RWPE2 (cell line): ENCODE data around the gene CRIM1.

Experiments used
- ATAC-seq: fragments of 200-7000 bp; cut with Tn5 transposase; 3 replicates; pipeline ENCODE4 v1.9.1; 2021; ENCODE audit warnings: low read depth
- DNase-seq: peaks from one replicate; pipeline ENCODE4 v3.0.0-alpha.2; 2020; ENCODE audit warnings: low spot score
- H3K27ac ChIP-seq: fragments of 450-650 bp; 2 replicates; pipeline ENCODE4 v1.5.1; 2017; ENCODE audit warnings: mild to moderate bottlenecking; ENCODE audit not compliant: poor library complexity, severe bottlenecking
- H3K27me3 ChIP-seq: fragments of 250-450 bp; sonication (Bioruptor Pico); 2 replicates; pipeline ENCODE4 v1.5.1; 2021; ENCODE audit warnings: mild to moderate bottlenecking, moderate library complexity; ENCODE audit not compliant: insufficient read depth, poor library complexity, severe bottlenecking
- H3K36me3 ChIP-seq: fragments of 250-450 bp; sonication (Bioruptor Pico); 2 replicates; pipeline ENCODE4 v1.5.1; 2020; ENCODE audit warnings: low read depth, mild to moderate bottlenecking, moderate library complexity
- H3K4me1 ChIP-seq: fragments of 250-450 bp; sonication (Bioruptor Pico); 2 replicates; pipeline ENCODE4 v1.5.1; 2021; ENCODE audit warnings: mild to moderate bottlenecking, moderate library complexity; ENCODE audit not compliant: insufficient read depth, poor library complexity, severe bottlenecking
- H3K4me3 ChIP-seq: fragments of 250-450 bp; sonication (Bioruptor Pico); 2 replicates; pipeline ENCODE4 v1.5.1; 2021; ENCODE audit warnings: mild to moderate bottlenecking, moderate library complexity; ENCODE audit not compliant: severe bottlenecking
- H3K9me3 ChIP-seq: fragments of 250-450 bp; sonication (Bioruptor Pico); 2 replicates; pipeline ENCODE4 v1.5.1; 2021; ENCODE audit warnings: mild to moderate bottlenecking, moderate library complexity; ENCODE audit not compliant: severe bottlenecking
- TF ChIP-seq, protein P1 (sequence below): fragments of 450-650 bp; IDR thresholded peaks from one replicate; pipeline ENCODE4 v1.5.1; 2017; ENCODE audit warnings: mild to moderate bottlenecking, moderate library complexity; ENCODE audit not compliant: poor library complexity, severe bottlenecking

CRIM1 gene

DNA sequence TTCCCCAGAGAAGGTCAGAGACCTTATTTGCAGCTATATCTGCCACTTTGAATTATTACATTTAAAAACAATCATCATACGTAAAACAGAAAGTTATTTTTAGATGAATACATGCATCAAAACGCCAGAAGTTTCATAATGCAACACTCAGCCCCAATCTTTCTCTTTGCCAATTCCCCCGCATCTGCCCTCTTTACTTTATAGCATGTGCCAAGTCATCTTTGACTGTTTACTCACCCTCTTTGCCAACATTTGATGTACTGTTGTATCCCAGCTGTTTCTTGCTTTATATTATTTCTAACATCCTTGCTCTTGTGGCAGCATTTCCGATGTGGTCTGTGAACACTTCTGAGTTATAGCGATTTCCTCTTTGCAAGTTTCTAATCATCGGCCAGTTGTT, 86.2 kb downstream of the CRIM1 start:
- Histone ChIP-seq H3K4me3 (no peak overlapping the region), H3K4me1 (peaks cover 21% of the 10 kb centered on the region), H3K36me3 (peaks cover 78% of the 10 kb centered on the region), H3K27ac (no peak overlapping the region), H3K9me3 (no peaks in the 10 kb centered on the region), H3K27me3 (no peaks in the 10 kb centered on the region)
- ATAC-seq (no peak), DNase-seq (no peak)
- TF ChIP-seq, protein P1, sequence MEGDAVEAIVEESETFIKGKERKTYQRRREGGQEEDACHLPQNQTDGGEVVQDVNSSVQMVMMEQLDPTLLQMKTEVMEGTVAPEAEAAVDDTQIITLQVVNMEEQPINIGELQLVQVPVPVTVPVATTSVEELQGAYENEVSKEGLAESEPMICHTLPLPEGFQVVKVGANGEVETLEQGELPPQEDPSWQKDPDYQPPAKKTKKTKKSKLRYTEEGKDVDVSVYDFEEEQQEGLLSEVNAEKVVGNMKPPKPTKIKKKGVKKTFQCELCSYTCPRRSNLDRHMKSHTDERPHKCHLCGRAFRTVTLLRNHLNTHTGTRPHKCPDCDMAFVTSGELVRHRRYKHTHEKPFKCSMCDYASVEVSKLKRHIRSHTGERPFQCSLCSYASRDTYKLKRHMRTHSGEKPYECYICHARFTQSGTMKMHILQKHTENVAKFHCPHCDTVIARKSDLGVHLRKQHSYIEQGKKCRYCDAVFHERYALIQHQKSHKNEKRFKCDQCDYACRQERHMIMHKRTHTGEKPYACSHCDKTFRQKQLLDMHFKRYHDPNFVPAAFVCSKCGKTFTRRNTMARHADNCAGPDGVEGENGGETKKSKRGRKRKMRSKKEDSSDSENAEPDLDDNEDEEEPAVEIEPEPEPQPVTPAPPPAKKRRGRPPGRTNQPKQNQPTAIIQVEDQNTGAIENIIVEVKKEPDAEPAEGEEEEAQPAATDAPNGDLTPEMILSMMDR: no peak

DNA sequence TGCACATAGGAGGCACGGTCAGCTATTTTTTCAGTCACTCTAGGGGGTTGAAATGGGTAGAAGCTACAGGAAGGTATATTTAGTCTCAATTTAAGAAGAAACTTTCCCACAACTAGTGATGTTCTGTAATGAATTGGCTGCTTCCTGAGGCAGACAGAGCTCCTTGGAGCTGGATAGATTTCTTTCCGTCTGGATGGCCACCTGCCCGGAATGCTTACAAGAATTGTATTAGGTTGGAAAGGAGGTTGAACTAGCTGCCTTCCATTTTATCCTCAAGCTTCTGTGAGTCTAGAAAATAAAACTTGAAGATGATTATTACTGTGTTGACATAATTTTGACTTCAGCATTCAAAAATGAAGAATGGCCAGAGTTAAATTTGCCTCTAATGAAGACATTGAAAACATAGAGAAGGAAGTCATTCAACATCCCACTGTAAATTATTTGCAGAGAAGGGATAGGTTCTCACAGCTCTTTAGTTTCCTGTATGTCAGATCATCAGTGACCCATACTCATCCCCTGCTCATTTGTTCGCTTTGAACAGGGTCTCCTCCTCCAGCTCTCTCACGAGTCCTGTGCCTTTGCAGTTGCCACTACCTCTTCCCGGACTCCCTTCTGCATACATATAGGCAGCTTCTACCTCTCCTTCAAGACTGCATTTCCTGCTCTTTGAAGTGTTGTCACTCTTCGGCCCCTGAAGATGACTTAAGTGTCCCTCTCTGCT, 88.8 kb downstream of the CRIM1 start:
- Histone ChIP-seq H3K27ac (no peak overlapping the region), H3K4me3 (no peak overlapping the region), H3K27me3 (no peaks in the 10 kb centered on the region), H3K4me1 (peaks cover 6% of the 10 kb centered on the region), H3K36me3 (peaks cover 97% of the 10 kb centered on the region), H3K9me3 (no peaks in the 10 kb centered on the region)
- TF ChIP-seq, protein P1: no peak
- DNase-seq (no peak), ATAC-seq (no peak)

DNA sequence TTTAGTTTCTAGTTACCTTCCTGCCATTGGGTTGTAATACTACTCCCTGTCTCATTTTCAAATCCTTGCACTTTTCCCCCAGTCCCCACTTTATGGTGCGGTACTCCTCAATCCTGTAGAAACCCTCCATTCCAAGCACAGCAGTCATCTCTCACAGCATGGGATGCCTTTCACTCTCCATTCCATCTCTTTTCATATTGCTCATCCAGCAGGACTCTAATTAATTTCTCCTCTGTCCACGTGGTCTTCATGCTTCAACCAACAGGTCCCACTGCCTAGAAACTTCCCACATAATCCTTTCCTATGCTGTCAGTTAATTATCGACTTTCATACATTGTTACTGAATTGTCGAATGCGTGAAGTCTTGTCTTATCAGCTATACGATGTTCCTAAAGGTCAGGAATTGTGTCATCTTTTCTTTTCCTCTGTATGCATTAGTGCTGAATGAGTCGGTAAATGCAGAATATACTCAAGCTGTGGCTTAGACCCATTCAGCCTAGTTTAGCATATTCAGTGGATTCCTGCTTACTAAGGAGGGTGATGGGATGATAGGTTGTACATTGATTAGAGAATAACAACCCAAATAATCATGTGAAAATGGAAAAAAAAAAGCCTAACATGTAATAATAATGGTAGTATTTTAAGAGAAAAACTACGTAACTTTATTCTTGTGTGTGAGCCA, 89.7 kb downstream of the CRIM1 start:
- peaks cover 12% of the 10 kb centered on the region for H3K4me1 ChIP-seq

DNA sequence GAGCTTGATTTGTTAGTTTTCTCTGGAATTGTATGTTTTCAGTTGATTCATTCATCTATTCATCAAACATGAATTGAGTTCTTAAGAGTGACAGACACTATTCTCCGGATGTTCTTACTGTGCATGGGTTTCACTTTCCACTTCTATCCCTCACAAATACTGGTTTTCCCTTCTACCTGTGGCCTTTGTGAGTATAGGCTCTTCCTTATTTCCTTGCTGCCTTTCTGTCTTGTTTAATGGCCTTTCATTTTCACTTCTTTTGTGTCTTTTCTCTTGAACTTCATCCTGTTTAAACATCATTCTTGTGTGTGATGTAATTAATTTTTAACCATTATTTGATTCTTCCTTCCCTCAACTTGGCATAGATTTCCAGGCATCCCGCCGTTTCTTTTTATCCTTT, 90.7 kb downstream of the CRIM1 start:
- no peak overlapping the region for H3K4me3 ChIP-seq
- H3K36me3 ChIP-seq: peaks cover 97% of the 10 kb centered on the region
- no peak for DNase-seq
- no peaks in the 10 kb centered on the region for H3K9me3 ChIP-seq
- peaks cover 22% of the 10 kb centered on the region for H3K4me1 ChIP-seq
- no peaks in the 10 kb centered on the region for H3K27me3 ChIP-seq
- no peak for ATAC-seq
- TF ChIP-seq, protein P1: no peak
- H3K27ac ChIP-seq: peak overlapping the region; percentile 3

More for the DNA sequence above, 89.7 kb downstream of the CRIM1 start:
- no peaks in the 10 kb centered on the region for H3K27me3 ChIP-seq
- no peak overlapping the region for H3K27ac ChIP-seq
- no peaks in the 10 kb centered on the region for H3K9me3 ChIP-seq
- no peak overlapping the region for H3K4me3 ChIP-seq
- H3K36me3 ChIP-seq: peaks cover 97% of the 10 kb centered on the region
- DNase-seq: no peak
- TF ChIP-seq, protein P1: no peak
- no peak for ATAC-seq

DNA sequence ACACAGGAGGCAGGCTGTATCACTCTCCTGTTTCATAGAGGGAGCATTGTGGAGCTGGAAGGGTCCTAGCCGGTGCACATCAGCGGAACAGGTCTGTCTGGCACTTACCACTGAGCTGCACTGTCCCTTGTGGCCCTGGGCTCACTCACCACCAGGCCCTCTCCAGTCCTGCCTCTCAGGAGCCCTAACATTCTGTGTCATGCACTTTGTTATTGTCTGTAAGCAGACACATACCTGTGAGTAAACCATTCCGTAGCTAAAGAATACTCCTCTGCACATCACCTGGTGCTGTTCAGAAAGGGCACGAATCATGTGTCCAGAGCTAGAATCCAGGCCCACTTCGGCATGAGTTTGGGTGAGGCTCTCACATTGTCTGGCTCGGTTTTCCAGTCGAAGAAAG, 93.6 kb downstream of the CRIM1 start:
- TF ChIP-seq, protein P1: no peak
- no peak for DNase-seq
- Histone ChIP-seq H3K9me3 (no peaks in the 10 kb centered on the region), H3K27me3 (no peaks in the 10 kb centered on the region), H3K27ac (peak overlapping the region; percentile 97), H3K36me3 (peaks cover 94% of the 10 kb centered on the region), H3K4me3 (no peak overlapping the region), H3K4me1 (peaks cover 33% of the 10 kb centered on the region)
- ATAC-seq: peak; percentile 43; the same call in 1 of the 3 replicates
